Measurements from ENCODE around the gene ACTL7A.

- TF ChIP-seq POLR2A (IDR thresholded peaks at IDR 0.05): no peak
- TF ChIP-seq POLR2AphosphoS5 (IDR thresholded peaks at IDR 0.05): no peak
- TF ChIP-seq, protein P1, sequence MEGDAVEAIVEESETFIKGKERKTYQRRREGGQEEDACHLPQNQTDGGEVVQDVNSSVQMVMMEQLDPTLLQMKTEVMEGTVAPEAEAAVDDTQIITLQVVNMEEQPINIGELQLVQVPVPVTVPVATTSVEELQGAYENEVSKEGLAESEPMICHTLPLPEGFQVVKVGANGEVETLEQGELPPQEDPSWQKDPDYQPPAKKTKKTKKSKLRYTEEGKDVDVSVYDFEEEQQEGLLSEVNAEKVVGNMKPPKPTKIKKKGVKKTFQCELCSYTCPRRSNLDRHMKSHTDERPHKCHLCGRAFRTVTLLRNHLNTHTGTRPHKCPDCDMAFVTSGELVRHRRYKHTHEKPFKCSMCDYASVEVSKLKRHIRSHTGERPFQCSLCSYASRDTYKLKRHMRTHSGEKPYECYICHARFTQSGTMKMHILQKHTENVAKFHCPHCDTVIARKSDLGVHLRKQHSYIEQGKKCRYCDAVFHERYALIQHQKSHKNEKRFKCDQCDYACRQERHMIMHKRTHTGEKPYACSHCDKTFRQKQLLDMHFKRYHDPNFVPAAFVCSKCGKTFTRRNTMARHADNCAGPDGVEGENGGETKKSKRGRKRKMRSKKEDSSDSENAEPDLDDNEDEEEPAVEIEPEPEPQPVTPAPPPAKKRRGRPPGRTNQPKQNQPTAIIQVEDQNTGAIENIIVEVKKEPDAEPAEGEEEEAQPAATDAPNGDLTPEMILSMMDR (IDR thresholded peaks at IDR 0.05): no peak
Measured at GRCh38 chr9:108844391-108844790, 17.7 kb upstream of the ACTL7A start.
